Body of pancreas (tissue), 4 donors: ENCODE results near the gene RAB8B. TPM values are rescaled to one million over a fixed set of nuclear protein-coding genes. Genes with fewer than 3 reads are reported as not detected.
"Not testable (repeated sequence)": the region's sequence is repeated elsewhere in the genome, so short reads cannot be mapped to it uniquely, and the experiment has no call there.

Experiments used
- ATAC-seq: fragments of 150-250 bp; one replicate; pipeline ENCODE4 v1.9.1; 2016
- DNase-seq, 4 donors: peaks; one replicate each; pipeline ENCODE4 v3.0.0-alpha.2; 2019
- H3K27ac ChIP-seq, 4 donors: fragments of 200-600 bp; sonication (generic); 1 replicate in 3 of 4; 2 replicates in 1 of 4; pipeline versions ENCODE4 v1.5.1 to v1.6.1; 2016 to 2019; ENCODE audit warnings: mild to moderate bottlenecking in 1 of 4, mixed read lengths in 1 of 4, moderate library complexity in 1 of 4
- H3K27me3 ChIP-seq, 2 donors: fragments of 200-600 bp; sonication (generic); one replicate each; pipeline ENCODE4 v1.6.0; 2016; ENCODE audit warnings: mild to moderate bottlenecking in 1 of 2
- H3K36me3 ChIP-seq, 2 donors: fragments of 200-600 bp; sonication (generic); replicated peaks in 1 of 2; 2 replicates each; pipeline ENCODE4 v1.5.1; 2016; ENCODE audit warnings: low read depth in 2 of 2; ENCODE audit not compliant: insufficient read depth in 1 of 2
- H3K4me1 ChIP-seq: fragments of 200-600 bp; sonication (generic); one replicate; pipeline ENCODE4 v1.6.0; 2016
- H3K4me3 ChIP-seq, 2 donors: fragments of 200-600 bp; sonication (generic); 1 replicate in 1 of 2; 2 replicates in 1 of 2; pipeline ENCODE4 v1.5.1; 2016 to 2019
- H3K9me3 ChIP-seq, 3 donors: fragments of 200-600 bp; sonication (generic); 1 replicate in 2 of 3; 2 replicates in 1 of 3; pipeline ENCODE4 v1.5.1; 2016
- POLR2A ChIP-seq, 3 donors: fragments of 450-650 bp; IDR thresholded peaks; one replicate each; pipeline ENCODE4 v1.6.1; 2016; ENCODE audit warnings: antibody characterized with exemption in 3 of 3, mild to moderate bottlenecking in 2 of 3
- WGBS, 2 donors: methylation state at CpG; one replicate each; pipeline ENCODE4 v1.1.5; 2017; 5-methylcytosine and 5-hydroxymethylcytosine counted together
- intact Hi-C: fragments of 100-400 bp; cut with DNase I; formaldehyde crosslinking; loops from one replicate; pipeline ENCODE4 v1.15.1; 2023
- total RNA-seq, 2 donors: library from RNA; depleted of rRNA; stranded (reverse); fragments of >200 nt; gene quantifications; one replicate each; pipeline ENCODE4 v1.1.0, GENCODE V29; 2016
- TF ChIP-seq, protein P1 (sequence below), 7 experiments: fragments of 450-650 bp in 4 of 7; fragments of 200-600 bp in 3 of 7; sonication (generic) in 3 of 7; IDR thresholded peaks; one replicate each; pipeline ENCODE4 v1.5.1; 2016 to 2019; ENCODE audit warnings: antibody characterized with exemption in 7 of 7

Gene RAB8B
- total RNA-seq, 2 donors from 2014 or later, result 12.5 to 14.0 TPM

- DNase-seq (no peak), ATAC-seq (no peak)
- intact Hi-C loops, result no loop called here
- no peak overlapping the region for H3K4me3 ChIP-seq
- TF ChIP-seq, protein P1, sequence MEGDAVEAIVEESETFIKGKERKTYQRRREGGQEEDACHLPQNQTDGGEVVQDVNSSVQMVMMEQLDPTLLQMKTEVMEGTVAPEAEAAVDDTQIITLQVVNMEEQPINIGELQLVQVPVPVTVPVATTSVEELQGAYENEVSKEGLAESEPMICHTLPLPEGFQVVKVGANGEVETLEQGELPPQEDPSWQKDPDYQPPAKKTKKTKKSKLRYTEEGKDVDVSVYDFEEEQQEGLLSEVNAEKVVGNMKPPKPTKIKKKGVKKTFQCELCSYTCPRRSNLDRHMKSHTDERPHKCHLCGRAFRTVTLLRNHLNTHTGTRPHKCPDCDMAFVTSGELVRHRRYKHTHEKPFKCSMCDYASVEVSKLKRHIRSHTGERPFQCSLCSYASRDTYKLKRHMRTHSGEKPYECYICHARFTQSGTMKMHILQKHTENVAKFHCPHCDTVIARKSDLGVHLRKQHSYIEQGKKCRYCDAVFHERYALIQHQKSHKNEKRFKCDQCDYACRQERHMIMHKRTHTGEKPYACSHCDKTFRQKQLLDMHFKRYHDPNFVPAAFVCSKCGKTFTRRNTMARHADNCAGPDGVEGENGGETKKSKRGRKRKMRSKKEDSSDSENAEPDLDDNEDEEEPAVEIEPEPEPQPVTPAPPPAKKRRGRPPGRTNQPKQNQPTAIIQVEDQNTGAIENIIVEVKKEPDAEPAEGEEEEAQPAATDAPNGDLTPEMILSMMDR (IDR thresholded peaks at IDR 0.05), result no peak
- TF ChIP-seq POLR2A (IDR thresholded peaks at IDR 0.05), result no peak
- peaks cover 6% of the 10 kb centered on the region for H3K4me1 ChIP-seq
- no peaks in the 10 kb centered on the region for H3K9me3 ChIP-seq
- no peak overlapping the region for H3K27ac ChIP-seq
- no peaks in the 10 kb centered on the region for H3K36me3 ChIP-seq
- 85 to 88% methylated on average over 9 of the region's 9 CpGs for WGBS, 2 donors
- no peaks in the 10 kb centered on the region for H3K27me3 ChIP-seq
Observed at GRCh38 chr15:63203451-63204090, 14.2 kb downstream of the RAB8B start.

DNA sequence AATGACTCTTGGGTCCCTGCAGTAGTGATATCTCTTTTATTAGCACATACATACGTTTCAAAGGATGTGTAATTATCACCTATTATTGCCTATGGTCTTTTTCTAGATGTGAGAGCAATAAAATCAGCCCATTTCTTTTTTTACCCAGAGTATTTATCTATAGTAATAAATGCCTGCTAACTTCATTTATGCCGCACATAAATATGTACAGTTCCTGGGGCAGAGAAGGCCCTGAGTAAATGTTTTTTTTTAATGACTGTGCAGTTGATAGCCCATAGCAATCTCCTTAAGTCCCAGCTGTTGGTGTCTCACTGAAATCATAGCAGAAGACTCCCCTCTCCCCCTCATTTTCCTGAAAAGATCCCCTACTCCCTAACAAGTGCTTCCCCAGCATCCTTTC, 16.7 kb downstream of the RAB8B start:
- Histone ChIP-seq H3K36me3 (no peaks in the 10 kb centered on the region), H3K27ac (no peak overlapping the region), H3K4me1 (no peaks in the 10 kb centered on the region), H3K27me3 (no peaks in the 10 kb centered on the region), H3K9me3 (no peaks in the 10 kb centered on the region), H3K4me3 (no peak overlapping the region)
- no peak for DNase-seq
- TF ChIP-seq POLR2A (IDR thresholded peaks at IDR 0.05), result no peak
- TF ChIP-seq, protein P1 (IDR thresholded peaks at IDR 0.05), result no peak
- ATAC-seq, result no peak
- intact Hi-C loops, result no loop called here
- WGBS, 2 donors, result 90 to 95% methylated on average over 2 of the region's 2 CpGs

DNA sequence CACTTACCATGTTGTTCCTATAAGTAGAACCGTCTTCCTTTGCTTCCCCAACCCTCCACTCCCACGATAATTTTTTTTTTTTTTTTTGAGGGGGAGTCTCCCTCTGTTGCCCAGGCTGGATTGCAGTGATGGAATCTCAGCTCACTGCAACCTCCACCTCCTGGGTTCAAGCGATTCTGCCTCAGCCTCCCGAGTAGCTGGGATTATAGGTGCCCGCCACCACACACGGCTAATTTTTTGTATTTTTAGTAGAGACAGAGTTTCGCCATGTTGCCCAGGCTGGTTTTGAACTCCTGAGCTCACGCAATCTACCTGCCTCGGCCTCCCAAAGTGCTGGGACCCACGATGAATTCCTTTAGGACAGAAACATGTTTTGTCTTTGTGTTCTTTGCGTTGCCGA, 19.4 kb downstream of the RAB8B start:
- peaks cover 11% of the 10 kb centered on the region for H3K4me1 ChIP-seq
- DNase-seq, H3K9me3 ChIP-seq, H3K27ac ChIP-seq, H3K27me3 ChIP-seq, ATAC-seq, H3K36me3 ChIP-seq, H3K4me3 ChIP-seq, intact Hi-C loops: not testable (repeated sequence)
- 94 to 96% methylated on average over 12 of the region's 12 CpGs for whole genome bisulfite sequencing, 2 donors

GRCh38 chr15:63210151-63211091, 21.0 kb downstream of the RAB8B start:
- no peak overlapping the region for H3K4me3 ChIP-seq
- DNase-seq (no peak), ATAC-seq (no peak)
- TF ChIP-seq POLR2A (IDR thresholded peaks at IDR 0.05), result no peak
- TF ChIP-seq, protein P1 (IDR thresholded peaks at IDR 0.05), result no peak
- intact Hi-C loops, result no loop called here
- H3K36me3 ChIP-seq, result no peaks in the 10 kb centered on the region
- no peaks in the 10 kb centered on the region for H3K9me3 ChIP-seq
- H3K27ac ChIP-seq, result peak overlapping the region in 1 of 4 donors; percentile 19
- WGBS, 2 donors, result 84 to 92% methylated on average over 5 of the region's 5 CpGs
- H3K27me3 ChIP-seq, result no peaks in the 10 kb centered on the region
- H3K4me1 ChIP-seq, result peaks cover 11% of the 10 kb centered on the region

- H3K27ac ChIP-seq, result no peak overlapping the region
Observed at GRCh38 chr15:63211092-63211490, 21.7 kb downstream of the RAB8B start.

More at GRCh38 chr15:63211092-63211490, 21.7 kb downstream of the RAB8B start:
- Histone ChIP-seq H3K9me3 (no peaks in the 10 kb centered on the region), H3K36me3 (no peaks in the 10 kb centered on the region), H3K4me3 (no peak overlapping the region), H3K27me3 (no peaks in the 10 kb centered on the region), H3K4me1 (peaks cover 11% of the 10 kb centered on the region)
- 84 to 87% methylated on average over 3 of the region's 3 CpGs for WGBS, 2 donors
- intact Hi-C loops, result no loop called here
- ATAC-seq (no peak), DNase-seq (no peak)
- TF ChIP-seq POLR2A (IDR thresholded peaks at IDR 0.05), result no peak
- TF ChIP-seq, protein P1 (IDR thresholded peaks at IDR 0.05), result no peak
